Keratinocyte (primary cell): ENCODE measurements around the gene KRT4. TPM values are rescaled to one million over a fixed set of nuclear protein-coding genes. Genes with fewer than 3 reads are reported as not detected.

Experiments used
- DNase-seq: peaks from one replicate; pipeline ENCODE4 v3.0.0-alpha.2; 2011; ENCODE audit warnings: low read depth, missing footprints, low spot score
- FAIRE-seq: peaks from 2 replicates; lab custom pipeline; 2011; peaks lifted over from hg19 to GRCh38; lab: Jason Lieb, UNC
- H2AFZ ChIP-seq: 2 replicates; pipeline ENCODE4 v1.6.0; 2012; ENCODE audit warnings: low read length, control low read depth, inconsistent platforms; ENCODE audit not compliant: control insufficient read depth
- H3K27ac ChIP-seq: 2 replicates; pipeline ENCODE4 v1.5.1; 2011; ENCODE audit warnings: low read length; ENCODE audit not compliant: control insufficient read depth, insufficient read depth
- H3K27me3 ChIP-seq: 3 replicates; pipeline ENCODE4 v1.6.0; 2011; ENCODE audit warnings: low read length; ENCODE audit not compliant: control insufficient read depth, insufficient read depth; ENCODE audit errors: extremely low read depth
- H3K36me3 ChIP-seq, 2 experiments: 2 replicates in 1 of 2; 3 replicates in 1 of 2; pipeline ENCODE4 v1.5.1; 2011; ENCODE audit warnings: low read length in 2 of 2, mild to moderate bottlenecking in 1 of 2; ENCODE audit not compliant: control insufficient read depth in 2 of 2, insufficient read depth in 2 of 2; ENCODE audit errors: extremely low read depth in 1 of 2
- H3K4me1 ChIP-seq: 3 replicates; pipeline ENCODE4 v1.5.1; 2011; ENCODE audit warnings: low read length; ENCODE audit not compliant: control insufficient read depth, insufficient read depth; ENCODE audit errors: extremely low read depth
- H3K4me2 ChIP-seq: 3 replicates; pipeline ENCODE4 v1.6.0; 2011; ENCODE audit warnings: low read depth, low read length; ENCODE audit not compliant: control insufficient read depth, insufficient read depth; ENCODE audit errors: extremely low read depth
- H3K4me3 ChIP-seq, 3 experiments: fragments of 200-600 bp in 1 of 3; sonication (generic) in 1 of 3; 2 replicates in 2 of 3; 3 replicates in 1 of 3; pipeline ENCODE4 v1.5.1; 2011 to 2016; ENCODE audit warnings: low read length in 3 of 3, mild to moderate bottlenecking in 3 of 3, control low read depth in 2 of 3, inconsistent platforms in 1 of 3, low read depth in 1 of 3, mixed read lengths in 1 of 3, mixed run types in 1 of 3, moderate library complexity in 1 of 3; ENCODE audit not compliant: control insufficient read depth in 2 of 3, insufficient read depth in 2 of 3; ENCODE audit errors: extremely low read depth in 1 of 3
- H3K79me2 ChIP-seq: 2 replicates; pipeline ENCODE4 v1.6.0; 2012; ENCODE audit warnings: low read length; ENCODE audit not compliant: control insufficient read depth, insufficient read depth
- H3K9ac ChIP-seq: 3 replicates; pipeline ENCODE4 v1.6.0; 2011; ENCODE audit warnings: low read length; ENCODE audit not compliant: control insufficient read depth, insufficient read depth; ENCODE audit errors: extremely low read depth
- H3K9me1 ChIP-seq: 3 replicates; pipeline ENCODE4 v1.6.0; 2011; ENCODE audit warnings: low read length; ENCODE audit not compliant: control insufficient read depth, insufficient read depth; ENCODE audit errors: extremely low read depth
- H3K9me3 ChIP-seq: 2 replicates; pipeline ENCODE4 v1.5.1; 2012; ENCODE audit warnings: low read depth, low read length; ENCODE audit not compliant: control insufficient read depth
- H4K20me1 ChIP-seq: 3 replicates; pipeline ENCODE4 v1.6.0; 2011; ENCODE audit warnings: low read length; ENCODE audit not compliant: control insufficient read depth, insufficient read depth; ENCODE audit errors: extremely low read depth
- CTCF ChIP-seq, 3 experiments: IDR thresholded peaks in 1 of 3; conservative IDR thresholded peaks in 1 of 3; optimal IDR thresholded peaks in 1 of 3; 2 replicates in 2 of 3; 3 replicates in 1 of 3; pipeline versions ENCODE3 to v1.5.1; 2011; ENCODE audit warnings: low read length in 3 of 3, mild to moderate bottlenecking in 3 of 3, moderate library complexity in 2 of 3, control low read depth in 1 of 3, inconsistent platforms in 1 of 3; ENCODE audit not compliant: insufficient read depth in 2 of 3; ENCODE audit errors: extremely low read depth in 1 of 3
- EZH2 ChIP-seq: IDR thresholded peaks from one replicate; pipeline ENCODE4 v1.6.1; 2012; ENCODE audit warnings: inconsistent platforms, mild to moderate bottlenecking, low read length, moderate library complexity
- dilution Hi-C: fragments of 300-500 bp; cut with MboI; formaldehyde crosslinking; loops from one replicate; pipeline ENCODE4 v1.7.0; 2020; ENCODE audit warnings: low sequenced_read_pairs; ENCODE audit not compliant: extremely low pct_ligation_motif_present
- polyA plus RNA-seq, 5 experiments: library from polyadenylated mRNA; depleted of rRNA in 3 of 5; stranded (reverse) in 3 of 5; stranded (forward) in 1 of 5; unstranded in 1 of 5; fragments of >200 nt; gene quantifications; 1 replicate in 1 of 5; 2 replicates in 3 of 5; 3 replicates in 1 of 5; pipeline versions ENCODE4 v1.2.1 to v1.2.3, GENCODE V29; 2011 to 2012; ENCODE audit warnings: missing spikeins in 2 of 5, low read depth in 1 of 5, low replicate concordance in 1 of 5

KRT4 gene
- polyA plus RNA-seq, 1 donor (not counting 4 experiments of a cell fraction or from before 2014, with no cell fraction given): 2.0 TPM

- TF ChIP-seq EZH2 (no peak), CTCF (optimal IDR thresholded peaks at IDR 0.05 in 1 of 3, IDR thresholded peaks at IDR 0.05 in 1 of 3, conservative IDR thresholded peaks at IDR 0.05 in 1 of 3; ENCODE audit: extremely low read depth in 1 of 3, insufficient read depth in 2 of 3, low read length in 3 of 3) (no peak)
- Histone ChIP-seq H3K36me3 (no peaks in the 10 kb centered on the region), H3K4me1 (no peaks in the 10 kb centered on the region), H3K79me2 (no peaks in the 10 kb centered on the region), H3K9me3 (no peaks in the 10 kb centered on the region), H2AFZ (no peak overlapping the region), H3K27me3 (peaks cover 18% of the 10 kb centered on the region), H3K27ac (no peak overlapping the region), H3K4me2 (no peak overlapping the region), H3K4me3 (no peak overlapping the region), H4K20me1 (no peaks in the 10 kb centered on the region), H3K9me1 (no peaks in the 10 kb centered on the region), H3K9ac (no peak overlapping the region)
- dilution Hi-C loops: no loop called here
- no peak for DNase-seq
- FAIRE-seq: no peak
These were observed 8.2 kb downstream of the KRT4 start for GRCh38 chr12:52805739-52806138.

DNA sequence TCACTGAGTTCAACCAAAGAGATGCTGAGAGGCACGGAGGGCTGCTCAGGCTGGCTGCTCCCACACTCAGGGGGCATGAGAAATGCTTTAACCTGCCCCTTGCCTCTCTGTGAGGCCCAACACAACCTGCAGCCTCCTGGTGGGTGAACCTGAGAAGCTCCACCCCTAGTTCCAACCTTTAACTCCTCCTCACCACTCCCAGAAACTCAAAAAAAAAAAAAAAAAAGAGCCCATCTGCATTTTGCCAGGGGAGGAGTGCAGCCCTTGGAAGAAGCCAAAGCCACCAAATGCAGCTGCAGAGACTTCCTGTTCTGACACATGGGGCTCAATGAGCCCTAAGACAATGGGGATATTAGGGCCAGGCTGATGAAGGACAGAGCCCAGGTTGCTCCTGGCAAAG is 8.9 kb downstream of the KRT4 start:
- dilution Hi-C loops: no loop called here
- no peaks in the 10 kb centered on the region for H3K4me1 ChIP-seq
- no peaks in the 10 kb centered on the region for H3K36me3 ChIP-seq
- no peak overlapping the region for H3K9ac ChIP-seq
- FAIRE-seq (no peak), DNase-seq (no peak)
- no peak overlapping the region for H3K4me2 ChIP-seq
- H3K9me3 ChIP-seq: no peaks in the 10 kb centered on the region
- no peak for TF ChIP-seq EZH2
- TF ChIP-seq CTCF (optimal IDR thresholded peaks at IDR 0.05 in 1 of 3, IDR thresholded peaks at IDR 0.05 in 1 of 3, conservative IDR thresholded peaks at IDR 0.05 in 1 of 3; ENCODE audit: extremely low read depth in 1 of 3, insufficient read depth in 2 of 3, low read length in 3 of 3): no peak
- H4K20me1 ChIP-seq: no peaks in the 10 kb centered on the region
- no peak overlapping the region for H3K4me3 ChIP-seq
- H3K79me2 ChIP-seq: no peaks in the 10 kb centered on the region
- H3K9me1 ChIP-seq: no peaks in the 10 kb centered on the region
- H2AFZ ChIP-seq: no peak overlapping the region
- peaks cover 18% of the 10 kb centered on the region for H3K27me3 ChIP-seq
- H3K27ac ChIP-seq: no peak overlapping the region
